ENCODE data around the gene THAP7.

- TF ChIP-seq, protein P1, sequence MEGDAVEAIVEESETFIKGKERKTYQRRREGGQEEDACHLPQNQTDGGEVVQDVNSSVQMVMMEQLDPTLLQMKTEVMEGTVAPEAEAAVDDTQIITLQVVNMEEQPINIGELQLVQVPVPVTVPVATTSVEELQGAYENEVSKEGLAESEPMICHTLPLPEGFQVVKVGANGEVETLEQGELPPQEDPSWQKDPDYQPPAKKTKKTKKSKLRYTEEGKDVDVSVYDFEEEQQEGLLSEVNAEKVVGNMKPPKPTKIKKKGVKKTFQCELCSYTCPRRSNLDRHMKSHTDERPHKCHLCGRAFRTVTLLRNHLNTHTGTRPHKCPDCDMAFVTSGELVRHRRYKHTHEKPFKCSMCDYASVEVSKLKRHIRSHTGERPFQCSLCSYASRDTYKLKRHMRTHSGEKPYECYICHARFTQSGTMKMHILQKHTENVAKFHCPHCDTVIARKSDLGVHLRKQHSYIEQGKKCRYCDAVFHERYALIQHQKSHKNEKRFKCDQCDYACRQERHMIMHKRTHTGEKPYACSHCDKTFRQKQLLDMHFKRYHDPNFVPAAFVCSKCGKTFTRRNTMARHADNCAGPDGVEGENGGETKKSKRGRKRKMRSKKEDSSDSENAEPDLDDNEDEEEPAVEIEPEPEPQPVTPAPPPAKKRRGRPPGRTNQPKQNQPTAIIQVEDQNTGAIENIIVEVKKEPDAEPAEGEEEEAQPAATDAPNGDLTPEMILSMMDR (conservative IDR thresholded peaks at IDR 0.05 in 1 of 2, IDR thresholded peaks at IDR 0.05 in 1 of 2; ENCODE audit: extremely low read depth in 1 of 2, insufficient read depth in 1 of 2, low read depth in 1 of 2, low read length in 2 of 2) = no peak
- TF ChIP-seq EZH2 (IDR thresholded peaks at IDR 0.05; ENCODE audit: borderline replicate concordance, low read length) = no peak
These were observed 30.3 kb upstream of the THAP7 start, which contains the start of gene SLC7A4 for GRCh38 chr22:21032037-21032867.
